H1 (cell line): ENCODE results near the gene H6PD. TPM values are rescaled to one million over a fixed set of nuclear protein-coding genes. Genes with fewer than 3 reads are reported as not detected.

Source experiments
- CTCF ChIA-PET: fragments of 300-600 bp; sonication (Branson Sonifier 250); formaldehyde crosslinking; loops from one replicate; lab custom pipeline; 2021; ENCODE audit not compliant: partially characterized antibody; lab: Charles Lee
- POLR2A ChIA-PET: fragments of 300-600 bp; sonication (Branson Sonifier 250); formaldehyde crosslinking; loops from one replicate; lab custom pipeline; 2021; ENCODE audit warnings: inconsistent platforms; ENCODE audit not compliant: partially characterized antibody; lab: Charles Lee
- DNase-seq, 2 experiments: peaks; one replicate each; pipeline versions ENCODE4 v3.0.0 to v3.0.0-alpha.2; 2010 to 2022; ENCODE audit warnings: low spot score in 2 of 2, low read depth in 1 of 2, mixed read lengths in 1 of 2
- FAIRE-seq: peaks from 2 replicates; lab custom pipeline; 2011; peaks lifted over from hg19 to GRCh38; lab: Jason Lieb, UNC
- H2AFZ ChIP-seq: 2 replicates; pipeline ENCODE4 v1.8.1; 2012; ENCODE audit warnings: low read length, inconsistent platforms
- H2AK5ac ChIP-seq: 2 replicates; pipeline ENCODE4 v1.6.1; 2013; ENCODE audit warnings: low read depth, low read length
- H2BK120ac ChIP-seq: replicated peaks from 2 replicates; pipeline ENCODE3; 2013; ENCODE audit warnings: low read depth, low read length, inconsistent platforms
- H2BK12ac ChIP-seq: 2 replicates; pipeline ENCODE4 v1.6.1; 2013; ENCODE audit warnings: low read depth, low read length
- H2BK15ac ChIP-seq: 2 replicates; pipeline ENCODE4 v1.6.1; 2013; ENCODE audit warnings: low read length
- H2BK20ac ChIP-seq: 2 replicates; pipeline ENCODE4 v1.6.1; 2013; ENCODE audit warnings: low read length
- H2BK5ac ChIP-seq: 2 replicates; pipeline ENCODE4 v1.6.1; 2013; ENCODE audit warnings: low read depth, low read length
- H3K14ac ChIP-seq: 2 replicates; pipeline ENCODE4 v1.6.1; 2013; ENCODE audit warnings: inconsistent platforms; ENCODE audit not compliant: insufficient read length
- H3K18ac ChIP-seq: 2 replicates; pipeline ENCODE4 v1.6.1; 2013; ENCODE audit warnings: low read length; ENCODE audit errors: extremely low read depth
- H3K23ac ChIP-seq: 2 replicates; pipeline ENCODE4 v1.6.1; 2013; ENCODE audit warnings: inconsistent platforms; ENCODE audit not compliant: insufficient read length
- H3K23me2 ChIP-seq: 2 replicates; pipeline ENCODE4 v1.6.1; 2013; ENCODE audit warnings: low read depth, low read length
- H3K27ac ChIP-seq: 2 replicates; pipeline ENCODE4 v1.6.1; 2011; ENCODE audit warnings: low read depth, low read length, inconsistent platforms
- H3K27me3 ChIP-seq, 4 experiments: replicated peaks in 1 of 4; 1 replicate in 1 of 4; 2 replicates in 3 of 4; pipeline versions ENCODE4 v1.6.1 to v1.8.1; 2011 to 2013; ENCODE audit warnings: low read length in 3 of 4, mild to moderate bottlenecking in 3 of 4, inconsistent platforms in 2 of 4, mixed read lengths in 2 of 4, moderate library complexity in 1 of 4; ENCODE audit not compliant: control insufficient read depth in 3 of 4, insufficient read depth in 3 of 4; ENCODE audit errors: extremely low read depth in 1 of 4
- H3K36me3 ChIP-seq, 4 experiments: 2 replicates each; pipeline versions ENCODE4 v1.6.1 to v1.8.1; 2011 to 2013; ENCODE audit warnings: mild to moderate bottlenecking in 4 of 4, low read length in 3 of 4, moderate library complexity in 2 of 4, control low read depth in 1 of 4, inconsistent platforms in 1 of 4; ENCODE audit not compliant: insufficient read depth in 4 of 4, control insufficient read depth in 2 of 4
- H3K4ac ChIP-seq: replicated peaks from 2 replicates; pipeline ENCODE3; 2013; ENCODE audit warnings: low read length, low read depth, mixed read lengths, inconsistent platforms; ENCODE audit not compliant: insufficient read length
- H3K4me1 ChIP-seq, 4 experiments: replicated peaks in 1 of 4; 1 replicate in 1 of 4; 2 replicates in 3 of 4; pipeline versions ENCODE4 v1.6.1 to v1.8.1; 2011 to 2013; ENCODE audit warnings: low read length in 3 of 4, inconsistent platforms in 2 of 4, mixed read lengths in 1 of 4; ENCODE audit not compliant: insufficient read depth in 4 of 4, control insufficient read depth in 3 of 4
- H3K4me2 ChIP-seq, 2 experiments: 2 replicates each; pipeline versions ENCODE4 v1.6.1 to v1.8.1; 2011 to 2013; ENCODE audit warnings: low read depth in 2 of 2, low read length in 2 of 2, control low read depth in 1 of 2, inconsistent platforms in 1 of 2, mild to moderate bottlenecking in 1 of 2; ENCODE audit not compliant: insufficient read depth in 1 of 2
- H3K4me3 ChIP-seq, 4 experiments: fragments of 200-600, 300-600 bp in 1 of 4; sonication (generic), shearing (Covaris generic), sonication (Bioruptor Twin) in 1 of 4; 2 replicates each; pipeline versions ENCODE4 v1.5.1 to v1.8.1; 2011 to 2016; ENCODE audit warnings: low read length in 4 of 4, low read depth in 3 of 4, control low read depth in 2 of 4, inconsistent platforms in 2 of 4, mild to moderate bottlenecking in 2 of 4, mixed read lengths in 1 of 4, moderate library complexity in 1 of 4; ENCODE audit not compliant: insufficient read depth in 2 of 4; ENCODE audit errors: extremely low read depth in 1 of 4
- H3K56ac ChIP-seq: replicated peaks from 2 replicates; pipeline ENCODE3; 2013; ENCODE audit warnings: low read depth, mild to moderate bottlenecking, mixed read lengths, low read length, inconsistent platforms; ENCODE audit not compliant: insufficient read length
- H3K79me1 ChIP-seq: 2 replicates; pipeline ENCODE4 v1.6.1; 2013; ENCODE audit warnings: low read depth, low read length, control low read depth
- H3K79me2 ChIP-seq, 2 experiments: 2 replicates each; pipeline versions ENCODE4 v1.6.1 to v1.8.1; 2012 to 2013; ENCODE audit warnings: low read length in 2 of 2, mild to moderate bottlenecking in 2 of 2, inconsistent platforms in 1 of 2; ENCODE audit not compliant: insufficient read depth in 2 of 2, control insufficient read depth in 1 of 2
- H3K9ac ChIP-seq, 4 experiments: replicated peaks in 1 of 4; 1 replicate in 1 of 4; 2 replicates in 3 of 4; pipeline versions ENCODE4 v1.6.1 to v1.8.1; 2011 to 2013; ENCODE audit warnings: low read depth in 3 of 4, low read length in 3 of 4, control low read depth in 2 of 4, mild to moderate bottlenecking in 2 of 4, moderate library complexity in 2 of 4, inconsistent platforms in 1 of 4; ENCODE audit errors: extremely low read depth in 1 of 4
- H3K9me3 ChIP-seq, 2 experiments: 2 replicates each; pipeline versions ENCODE4 v1.6.1 to v1.8.1; 2012 to 2013; ENCODE audit warnings: mild to moderate bottlenecking in 2 of 2, moderate library complexity in 2 of 2, control low read depth in 1 of 2, inconsistent platforms in 1 of 2, low read depth in 1 of 2, low read length in 1 of 2, mixed read lengths in 1 of 2; ENCODE audit not compliant: insufficient read depth in 2 of 2
- H4K20me1 ChIP-seq, 2 experiments: replicated peaks in 1 of 2; 2 replicates each; pipeline versions ENCODE3 to v1.8.1; 2011 to 2013; ENCODE audit warnings: inconsistent platforms in 2 of 2, low read length in 2 of 2, mild to moderate bottlenecking in 1 of 2; ENCODE audit not compliant: insufficient read depth in 2 of 2, control insufficient read depth in 1 of 2
- H4K5ac ChIP-seq: 2 replicates; pipeline ENCODE4 v1.6.1; 2013; ENCODE audit warnings: low read length, low read depth, mixed read lengths, inconsistent platforms; ENCODE audit not compliant: insufficient read length
- H4K8ac ChIP-seq: 2 replicates; pipeline ENCODE4 v1.8.0; 2013; ENCODE audit warnings: mild to moderate bottlenecking, moderate library complexity, low read length, inconsistent platforms; ENCODE audit not compliant: insufficient read depth; ENCODE audit errors: extremely low read depth
- H4K91ac ChIP-seq: replicated peaks from 2 replicates; pipeline ENCODE3; 2013; ENCODE audit warnings: low read length, mixed read lengths, inconsistent platforms; ENCODE audit not compliant: insufficient read length
- CREB1 ChIP-seq: IDR thresholded peaks from 2 replicates; pipeline ENCODE4 v1.6.1; 2012; ENCODE audit warnings: inconsistent platforms
- CTBP2 ChIP-seq: IDR thresholded peaks from 2 replicates; pipeline ENCODE4 v1.7.0; 2011; ENCODE audit warnings: borderline replicate concordance, mild to moderate bottlenecking, moderate library complexity, mixed read lengths, low read length; ENCODE audit not compliant: insufficient read depth, insufficient read length
- RXRA ChIP-seq: IDR thresholded peaks from 2 replicates; pipeline ENCODE4 v1.6.1; 2011; ENCODE audit warnings: low read depth, mild to moderate bottlenecking, low read length, moderate library complexity; ENCODE audit not compliant: insufficient read depth
- SIX5 ChIP-seq: IDR thresholded peaks from 2 replicates; pipeline ENCODE4 v1.6.1; 2011; ENCODE audit warnings: mild to moderate bottlenecking, low read depth, low read length
- WGBS, 2 experiments: shearing (Covaris generic) in 1 of 2; methylation state at CpG; one replicate each; pipeline versions ENCODE4 v1.1.6 to v1.1.7; 2013 to 2015; ENCODE audit warnings: low lambda C conversion rate in 2 of 2, mixed read lengths in 2 of 2, inconsistent platforms in 1 of 2, low coverage in 1 of 2, missing lambda C conversion rate in 1 of 2; ENCODE audit not compliant: insufficient replicate concordance in 2 of 2, insufficient coverage in 1 of 2, insufficient read length in 1 of 2; ENCODE audit errors: extremely low coverage in 1 of 2, missing lambda C conversion rate in 1 of 2; 5-methylcytosine and 5-hydroxymethylcytosine counted together
- polyA plus RNA-seq, 7 experiments: library from polyadenylated mRNA; depleted of rRNA in 3 of 7; stranded (reverse) in 5 of 7; unstranded in 2 of 7; fragments of >200 nt in 5 of 7; fragments of 200-250 nt in 2 of 7; gene quantifications; 1 replicate in 5 of 7; 2 replicates in 1 of 7; 4 replicates in 1 of 7; pipeline versions ENCODE4 v1.2.1 to v1.2.3, GENCODE V29; 2011 to 2013; ENCODE audit warnings: missing spikeins in 2 of 7, mixed read lengths in 2 of 7
- total RNA-seq: library from RNA; stranded (reverse); fragmentation: NEBNext Ultra II Directional; extraction: Animal tissue kit (Norgen Biotek cat#: 25700); gene quantifications from 2 replicates; pipeline ENCODE4 v1.2.1, GENCODE V29; 2021

H6PD gene
- total and polyA plus RNA-seq, 2 of the 8 experiments (the other 6 are each of a cell fraction or from before 2014, with no cell fraction given) = 3.6 to 3.8 TPM

DNA sequence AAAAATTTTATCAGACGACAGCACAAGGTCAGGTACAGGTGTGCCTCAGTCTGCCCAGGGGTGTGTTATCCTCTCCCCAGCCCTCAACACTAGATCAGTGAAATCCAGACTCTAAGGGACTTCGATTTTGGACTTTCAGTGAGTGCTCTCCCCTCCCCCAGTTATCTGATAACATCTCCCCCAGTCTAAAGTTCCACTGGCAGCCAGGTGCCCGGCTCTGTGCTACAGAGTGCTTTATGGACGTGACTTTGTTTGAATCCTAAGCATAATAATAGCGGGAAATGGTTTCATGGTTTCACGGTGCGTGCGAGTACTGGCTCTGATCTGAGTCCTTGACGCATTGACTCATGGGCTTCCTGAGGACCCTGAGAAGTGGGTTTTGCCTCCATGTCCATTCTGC is 61.3 kb downstream of the H6PD start:
- no peak for DNase-seq
- Histone ChIP-seq H3K23me2 (peaks cover 11% of the 10 kb centered on the region), H4K91ac (no peak overlapping the region), H2BK20ac (no peak overlapping the region), H4K5ac (no peak overlapping the region), H3K56ac (no peak overlapping the region), H3K4me2 (no peak overlapping the region), H4K20me1 (peaks cover 0 to 20% of the 10 kb centered on the region in 2 experiments), H3K4ac (no peak overlapping the region), H2BK12ac (0 out of 2 replicates have a peak overlapping the region, but pooled peaks have one; percentile 42), H3K36me3 (no peaks in the 10 kb centered on the region), H3K4me1 (peaks cover 0 to 10% (median 5%) of the 10 kb centered on the region in 4 experiments; a peak in 4 of 7 replicates), H2BK120ac (no peak overlapping the region), H3K27me3 (peaks cover 0 to 21% (median 16%) of the 10 kb centered on the region in 4 experiments; a peak in 6 of 7 replicates), H2AK5ac (no peak overlapping the region), H2BK5ac (no peak overlapping the region), H3K79me2 (no peaks in the 10 kb centered on the region; a peak in 2 of 4 replicates), H3K4me3 (no peak overlapping the region), H3K18ac (no peak overlapping the region), H2BK15ac (0 out of 2 replicates have a peak overlapping the region, but pooled peaks have one; percentile 29), H2AFZ (no peak overlapping the region), H3K27ac (no peak overlapping the region), H3K23ac (no peak overlapping the region), H3K14ac (no peak overlapping the region), H3K79me1 (peaks cover 9% of the 10 kb centered on the region; the same call in 1 of the 2 replicates), H3K9me3 (no peaks in the 10 kb centered on the region), H3K9ac (no peak overlapping the region), H4K8ac (no peak overlapping the region)
- ChIA-PET POLR2A (no interaction called here), CTCF (interaction anchor here (0.6 to 1.4 kb wide), 4 partner anchors 109 to 198 kb away, joined by 3 to 5 read pairs (median 4); no protein-coding TSS in a partner anchor)
- WGBS, 2 experiments = 74% methylated on average over 9 of the region's 9 CpGs; no CpG with 5 or more reads in 1 of the 2 experiments
- FAIRE-seq = no peak
- TF ChIP-seq SIX5 (no peak), CTBP2 (no peak), RXRA (no peak), CREB1 (no peak)
